ENCODE data around the gene LIAS. TPM values are rescaled to one million over a fixed set of nuclear protein-coding genes. Genes with fewer than 3 reads are reported as not detected.

The LIAS gene
- total RNA-seq, 1 experiment from 2014 or later, result 23.1 TPM

GRCh38 chr4:39433878-39434492, 24.9 kb upstream of the LIAS start:
- no peak overlapping the region for H3K27ac Mint-ChIP-seq
- ATAC-seq (no peak), DNase-seq (ENCODE audit: low spot score) (no peak)
- H3K27me3 Mint-ChIP-seq (ENCODE audit: low read depth), result no peaks in the 10 kb centered on the region; the same call in 1 of the 2 replicates
- no peak for TF ChIP-seq MLX (CRISPR knock-in tag; IDR thresholded peaks at IDR 0.05)
- no peak for TF ChIP-seq CREB1 (CRISPR knock-in tag; IDR thresholded peaks at IDR 0.05)
- no peak for TF ChIP-seq FOXJ3 (CRISPR knock-in tag; IDR thresholded peaks at IDR 0.05; ENCODE audit: borderline replicate concordance)
- TF ChIP-seq ZNF317 (CRISPR knock-in tag; IDR thresholded peaks at IDR 0.05; ENCODE audit: borderline replicate concordance, low read depth), result no peak
- no peak for TF ChIP-seq USF2 (CRISPR knock-in tag; IDR thresholded peaks at IDR 0.05)
- ChIA-PET POLR2A (no interaction called here), CTCF (interaction anchor here (0.5 to 1.6 kb wide), 3 partner anchors 30 to 674 kb away, joined by 3 to 4 read pairs (median 4); no protein-coding TSS in a partner anchor)
- no peak overlapping the region for H3K4me3 Mint-ChIP-seq
- H3K36me3 Mint-ChIP-seq, result no peaks in the 10 kb centered on the region
- H3K9me3 Mint-ChIP-seq, result no peaks in the 10 kb centered on the region
- H3K4me1 Mint-ChIP-seq, result peaks cover 4% of the 10 kb centered on the region; the same call in 1 of the 2 replicates

GRCh38 chr4:39435659-39436563, 22.9 kb upstream of the LIAS start:
- DNase-seq (ENCODE audit: low spot score) (no peak), ATAC-seq (peak; percentile 94)
- TF ChIP-seq SMAD4 (CRISPR knock-in tag; IDR thresholded peaks at IDR 0.05), result no peak
- no peak for TF ChIP-seq KAT7 (CRISPR knock-in tag; IDR thresholded peaks at IDR 0.05; ENCODE audit: borderline replicate concordance)
- TF ChIP-seq MAX (CRISPR knock-in tag; IDR thresholded peaks at IDR 0.05), result no peak
- TF ChIP-seq ELF4 (CRISPR knock-in tag; IDR thresholded peaks at IDR 0.05; ENCODE audit: low read depth), result no peak
- Mint-ChIP-seq H3K27ac (no peak overlapping the region), H3K9me3 (no peaks in the 10 kb centered on the region), H3K27me3 (ENCODE audit: low read depth) (peaks cover 3% of the 10 kb centered on the region), H3K4me1 (no peaks in the 10 kb centered on the region), H3K4me3 (no peak overlapping the region), H3K36me3 (no peaks in the 10 kb centered on the region)
- CTCF ChIA-PET, result interaction anchor here (0.5 to 1.3 kb wide), 16 partner anchors 8 to 543 kb away, joined by 3 to 11 read pairs (median 3); no protein-coding TSS in a partner anchor
- POLR2A ChIA-PET, result interaction anchor here (1.0 kb wide), 1 partner anchor 124 kb away, joined by 3 read pairs; no protein-coding TSS in a partner anchor

GRCh38 chr4:39441593-39441992, 17.3 kb upstream of the LIAS start:
- Mint-ChIP-seq H3K9me3 (no peaks in the 10 kb centered on the region), H3K27ac (no peak overlapping the region), H3K36me3 (no peaks in the 10 kb centered on the region), H3K27me3 (ENCODE audit: low read depth) (peaks cover 5% of the 10 kb centered on the region), H3K4me1 (peaks cover 5% of the 10 kb centered on the region; the same call in 1 of the 2 replicates), H3K4me3 (no peak overlapping the region)
- ATAC-seq, result no peak
- no peak for TF ChIP-seq TEAD4 (CRISPR knock-in tag; IDR thresholded peaks at IDR 0.05)
- TF ChIP-seq ZNF671 (CRISPR knock-in tag; IDR thresholded peaks at IDR 0.05), result no peak
- TF ChIP-seq GTF2I (CRISPR knock-in tag; conservative IDR thresholded peaks at IDR 0.05), result no peak
- no peak for TF ChIP-seq ERG (CRISPR knock-in tag; IDR thresholded peaks at IDR 0.05)
- TF ChIP-seq FOXP4 (CRISPR knock-in tag; IDR thresholded peaks at IDR 0.05), result no peak
- no peak for TF ChIP-seq HMGA2 (CRISPR knock-in tag; IDR thresholded peaks at IDR 0.05)
- no peak for TF ChIP-seq CREB1 (CRISPR knock-in tag; IDR thresholded peaks at IDR 0.05)
- TF ChIP-seq ZNF396 (CRISPR knock-in tag; IDR thresholded peaks at IDR 0.05; ENCODE audit: borderline replicate concordance), result no peak
- no peak for TF ChIP-seq RORB (CRISPR knock-in tag; IDR thresholded peaks at IDR 0.05)
- TF ChIP-seq ZNF416 (CRISPR knock-in tag; IDR thresholded peaks at IDR 0.05), result no peak
- no peak for TF ChIP-seq SMAD3 (CRISPR knock-in tag; IDR thresholded peaks at IDR 0.05; ENCODE audit: borderline replicate concordance)
- no peak for TF ChIP-seq ZNF532 (CRISPR knock-in tag; IDR thresholded peaks at IDR 0.05; ENCODE audit: borderline replicate concordance)
- no peak for DNase-seq (ENCODE audit: low spot score)
- POLR2A ChIA-PET, result no interaction called here
- CTCF ChIA-PET, result no interaction called here
